Activated T-helper 2 cell treated with anti-CD3 and anti-CD28 coated beads, Interferon-gamma antibody, Interleukin-2, Interleukin-4, amounts not matched to agents 10 μg/mL and 5 μg/mL and 100 μg/mL, durations not matched to agents 14 hours and 24 hours and 36 hours (primary cell): ENCODE results near the gene PNLIPRP1. TPM values are rescaled to one million over a fixed set of nuclear protein-coding genes. Genes with fewer than 3 reads are reported as not detected.

Experiments used
- DNase-seq: peaks from one replicate; pipeline ENCODE4 v3.0.0; 2021; ENCODE audit warnings: low spot score
- H3K27ac Mint-ChIP-seq: one replicate; pipeline ENCODE4 v1.8.0; 2021; ENCODE audit warnings: mixed read lengths
- H3K27me3 Mint-ChIP-seq: one replicate; pipeline ENCODE4 v1.8.0; 2021; ENCODE audit warnings: low read depth, mixed read lengths
- H3K36me3 Mint-ChIP-seq: one replicate; pipeline ENCODE4 v1.8.0; 2021; ENCODE audit warnings: low read depth, mixed read lengths
- H3K4me1 Mint-ChIP-seq: one replicate; pipeline ENCODE4 v1.8.0; 2021; ENCODE audit warnings: low read depth, mixed read lengths
- H3K4me3 Mint-ChIP-seq: one replicate; pipeline ENCODE4 v1.8.0; 2021; ENCODE audit warnings: low read depth, mild to moderate bottlenecking, moderate library complexity, mixed read lengths
- H3K9me3 Mint-ChIP-seq: one replicate; pipeline ENCODE4 v1.8.0; 2021; ENCODE audit warnings: mixed read lengths
- intact Hi-C: fragments of 100-400 bp; cut with micrococcal nuclease; formaldehyde crosslinking; loops from one replicate; pipeline ENCODE4 v1.15.1; 2023
- total RNA-seq: library from RNA; stranded (reverse); gene quantifications from 2 replicates; pipeline ENCODE4 v1.2.3, GENCODE V29; 2022

Gene PNLIPRP1
- total RNA-seq, 1 donor from 2014 or later: not detected

- H3K27me3 Mint-ChIP-seq: peaks cover 3% of the 10 kb centered on the region
- no peaks in the 10 kb centered on the region for H3K4me1 Mint-ChIP-seq
- no peak for DNase-seq
- no peak overlapping the region for H3K27ac Mint-ChIP-seq
- no peaks in the 10 kb centered on the region for H3K9me3 Mint-ChIP-seq
- no peaks in the 10 kb centered on the region for H3K36me3 Mint-ChIP-seq
- intact Hi-C loops: no loop called here
- no peak overlapping the region for H3K4me3 Mint-ChIP-seq
Observed at GRCh38 chr10:116653885-116654284, 63.1 kb downstream of the PNLIPRP1 start.

- Mint-ChIP-seq H3K9me3 (no peaks in the 10 kb centered on the region), H3K4me3 (no peak overlapping the region), H3K27me3 (peaks cover 3% of the 10 kb centered on the region), H3K27ac (no peak overlapping the region), H3K36me3 (no peaks in the 10 kb centered on the region), H3K4me1 (no peaks in the 10 kb centered on the region)
- intact Hi-C loops: no loop called here
- no peak for DNase-seq
Observed at GRCh38 chr10:116654816-116655215, 64.1 kb downstream of the PNLIPRP1 start.

- no peaks in the 10 kb centered on the region for H3K9me3 Mint-ChIP-seq
- intact Hi-C loops: no loop called here
- H3K27me3 Mint-ChIP-seq: peaks cover 3% of the 10 kb centered on the region
- H3K4me1 Mint-ChIP-seq: no peaks in the 10 kb centered on the region
- no peaks in the 10 kb centered on the region for H3K36me3 Mint-ChIP-seq
- no peak for DNase-seq
- no peak overlapping the region for H3K4me3 Mint-ChIP-seq
- H3K27ac Mint-ChIP-seq: no peak overlapping the region
Observed at GRCh38 chr10:116655568-116655967, 64.8 kb downstream of the PNLIPRP1 start.

- H3K27me3 Mint-ChIP-seq: peaks cover 3% of the 10 kb centered on the region
- no peaks in the 10 kb centered on the region for H3K9me3 Mint-ChIP-seq
- H3K36me3 Mint-ChIP-seq: no peaks in the 10 kb centered on the region
- intact Hi-C loops: no loop called here
- H3K27ac Mint-ChIP-seq: no peak overlapping the region
- no peaks in the 10 kb centered on the region for H3K4me1 Mint-ChIP-seq
- no peak for DNase-seq
- H3K4me3 Mint-ChIP-seq: no peak overlapping the region
Observed at GRCh38 chr10:116656044-116656443, 65.3 kb downstream of the PNLIPRP1 start.

GRCh38 chr10:116657863-116658551 lies 67.2 kb downstream of the PNLIPRP1 start:
- Mint-ChIP-seq H3K9me3 (no peaks in the 10 kb centered on the region), H3K27me3 (no peaks in the 10 kb centered on the region), H3K4me1 (no peaks in the 10 kb centered on the region), H3K4me3 (no peak overlapping the region), H3K27ac (no peak overlapping the region), H3K36me3 (no peaks in the 10 kb centered on the region)
- DNase-seq: no peak
- intact Hi-C loops: no loop called here

Other genes starting within 250 kb of the PNLIPRP1 start
- not detected in 2 replicates for gene PNLIPRP3, start 163.1 kb upstream of the PNLIPRP1 start, total RNA-seq
- not detected in 2 replicates for gene PNLIP, start 45.0 kb upstream of the PNLIPRP1 start, total RNA-seq
- not detected in 2 replicates for gene PNLIPRP2, start 30.0 kb downstream of the PNLIPRP1 start, total RNA-seq
- 0.46 and 0.64 TPM in 2 replicates for gene HSPA12A, start 151.6 kb downstream of the PNLIPRP1 start, total RNA-seq